Hematopoietic multipotent progenitor cell treated with erythropoietin and hydrocortisone succinate and interleukin-3 and kit ligand, for 8 days (in vitro differentiated cells): Measurements from ENCODE around the gene LRRTM2.
A peak's percentile ranks its signal among the peaks of the same experiment; 100 is the strongest.
"Not testable (repeated sequence)": the region's sequence is repeated elsewhere in the genome, so short reads cannot be mapped to it uniquely, and the experiment has no call there.

Source experiments
- DNase-seq: peaks from one replicate; pipeline ENCODE4 v3.0.0-alpha.2; 2015

LRRTM2 gene

DNA sequence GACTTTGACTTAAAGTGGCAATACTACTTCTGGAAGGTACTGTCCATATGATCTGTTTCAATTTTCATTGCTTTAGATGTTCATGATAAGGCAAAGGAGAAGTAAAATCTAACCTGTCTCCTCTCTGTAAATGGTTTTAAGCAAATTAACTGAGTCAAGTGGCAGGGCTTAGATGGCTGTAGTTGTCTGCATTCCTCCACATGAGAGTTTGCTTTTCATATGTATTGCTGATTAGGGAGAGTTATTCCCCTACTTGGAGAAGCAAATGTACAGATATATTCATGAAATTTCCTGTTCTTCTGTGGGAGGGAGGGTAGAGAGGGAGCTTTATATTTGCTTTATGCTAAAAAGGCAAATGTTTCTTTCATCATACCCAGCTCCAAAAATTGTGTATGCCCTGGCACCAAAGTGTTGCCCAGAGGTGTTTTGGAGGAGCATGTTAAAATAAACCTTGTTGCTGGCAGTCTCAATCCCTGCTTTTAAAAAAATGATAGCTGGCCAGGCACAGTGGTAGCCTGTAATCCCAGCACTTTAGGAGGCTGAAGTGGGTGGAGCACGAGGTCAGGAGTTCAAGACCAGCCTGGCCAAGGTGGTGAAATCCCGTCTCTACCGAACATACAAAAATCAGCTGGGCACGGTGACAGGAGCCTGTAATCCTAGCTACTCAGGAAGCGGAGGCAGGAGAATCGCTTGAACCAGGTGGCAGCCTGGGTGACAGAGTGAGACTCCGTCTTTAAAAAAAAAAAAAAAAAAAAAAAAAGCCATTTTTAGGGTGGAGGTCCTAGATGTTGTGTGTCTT lies 3.5 kb upstream of the LRRTM2 start:
- DNase-seq: no peak

DNA sequence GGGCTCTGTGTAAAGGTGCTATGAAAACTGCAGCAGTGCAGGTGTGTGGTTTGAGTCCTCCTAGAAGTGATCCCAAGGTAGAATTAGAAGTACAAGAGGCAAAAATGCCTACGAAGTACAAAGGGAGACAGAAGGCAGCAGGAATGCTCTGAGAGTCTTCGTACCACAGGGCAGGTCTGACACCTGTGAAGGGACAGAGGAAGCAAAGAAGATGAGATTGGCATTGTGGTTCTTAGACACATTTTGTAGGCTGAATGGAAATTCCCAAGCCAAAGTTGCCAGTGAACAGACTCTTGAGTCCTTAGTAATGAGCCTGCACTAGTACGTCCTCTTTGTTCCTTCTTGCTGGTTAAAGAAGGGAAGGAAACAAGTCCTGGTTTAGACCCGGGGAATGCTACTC lies 1.7 kb upstream of the LRRTM2 start:
- DNase-seq: no peak

DNA sequence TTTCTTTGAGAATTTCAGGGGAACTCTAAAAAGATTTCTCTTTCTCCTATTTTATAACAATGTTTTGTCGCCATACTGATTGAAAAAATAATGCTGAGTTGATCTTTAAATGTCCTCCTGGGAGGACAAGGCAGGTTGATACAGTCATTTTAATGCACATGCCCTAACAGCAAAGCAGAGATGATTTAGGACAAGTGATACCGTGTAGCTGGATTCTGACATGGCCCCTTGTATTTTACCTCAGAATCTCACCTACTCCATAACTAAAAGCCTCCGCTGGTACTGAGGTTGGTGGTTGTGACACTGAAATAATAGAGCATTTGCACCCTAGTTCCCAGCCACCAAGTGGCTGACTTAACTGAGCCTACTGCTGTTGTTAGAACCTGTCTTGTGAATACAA lies 811 bp upstream of the LRRTM2 start:
- DNase-seq: no peak

DNA sequence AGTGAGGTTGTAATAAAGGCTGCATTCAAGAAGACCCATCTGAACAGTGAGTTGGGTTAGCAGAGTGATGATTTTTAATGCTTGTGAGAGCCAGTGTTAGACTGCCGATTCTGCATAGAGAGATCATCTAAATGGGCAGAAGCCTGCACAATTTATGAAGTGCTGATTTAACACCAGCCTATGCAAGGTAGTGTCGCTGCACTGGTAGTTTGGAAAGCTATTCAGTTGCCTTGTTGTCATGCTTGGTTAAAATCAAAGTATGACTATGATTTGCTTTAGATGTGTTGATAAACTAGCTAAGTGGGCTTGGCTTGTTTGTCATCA lies 379 bp upstream of the LRRTM2 start:
- no peak for DNase-seq

DNA sequence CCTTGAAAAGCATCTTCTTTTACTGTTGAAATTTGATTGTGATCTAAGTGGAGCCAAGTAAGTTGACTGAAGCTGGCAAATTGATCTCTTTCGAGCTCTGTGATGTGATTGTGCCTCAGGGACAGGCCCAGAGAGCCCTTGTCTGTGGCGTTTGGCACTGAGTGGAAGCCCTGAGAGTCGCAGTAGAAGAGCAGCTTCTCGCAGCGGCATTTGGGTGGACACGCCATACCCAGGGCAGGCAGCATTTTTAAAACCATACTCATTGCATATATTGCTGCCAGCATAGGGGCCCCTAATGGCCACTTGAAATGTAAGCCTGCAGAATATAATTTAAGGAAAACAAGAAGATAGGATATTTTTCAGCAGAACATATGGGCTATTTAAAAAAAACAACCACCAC lies 894 bp downstream of the LRRTM2 start:
- no peak for DNase-seq

DNA sequence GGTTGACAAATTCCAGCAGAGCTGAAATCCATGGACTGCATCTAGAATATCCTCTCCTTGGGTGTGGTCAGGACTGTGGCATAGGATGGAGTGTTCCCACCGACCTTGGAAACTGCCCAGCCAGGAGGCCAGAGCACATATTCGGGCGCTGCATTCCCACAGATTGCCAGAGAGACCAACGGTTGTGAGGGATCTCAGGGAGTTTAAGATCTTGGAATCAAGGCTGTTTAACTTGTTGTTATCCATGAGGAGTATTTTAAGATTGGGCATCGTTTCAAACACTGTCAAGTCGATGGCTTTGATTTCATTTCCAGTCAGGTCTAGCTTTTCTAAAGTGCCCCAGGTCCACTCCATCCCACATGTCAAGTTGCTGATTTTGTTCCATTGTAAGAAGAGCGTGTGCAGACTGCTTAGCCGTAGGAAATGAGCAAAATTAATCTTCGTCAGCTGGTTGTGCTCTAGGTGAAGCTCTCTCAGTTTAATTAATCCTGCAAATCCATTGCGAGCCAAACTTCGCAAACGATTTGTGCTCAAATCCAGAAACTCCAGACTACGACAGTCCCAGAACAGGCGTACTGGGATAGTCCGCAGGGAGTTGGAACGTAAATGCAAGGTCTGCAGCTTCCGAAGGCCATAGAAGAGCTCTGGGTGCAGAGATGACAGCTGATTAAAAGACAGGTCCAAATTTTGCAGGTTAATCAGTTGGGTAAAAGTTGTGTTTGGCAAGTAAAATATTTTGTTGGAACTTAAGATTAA lies 1.5 kb downstream of the LRRTM2 start:
- DNase-seq: no peak

DNA sequence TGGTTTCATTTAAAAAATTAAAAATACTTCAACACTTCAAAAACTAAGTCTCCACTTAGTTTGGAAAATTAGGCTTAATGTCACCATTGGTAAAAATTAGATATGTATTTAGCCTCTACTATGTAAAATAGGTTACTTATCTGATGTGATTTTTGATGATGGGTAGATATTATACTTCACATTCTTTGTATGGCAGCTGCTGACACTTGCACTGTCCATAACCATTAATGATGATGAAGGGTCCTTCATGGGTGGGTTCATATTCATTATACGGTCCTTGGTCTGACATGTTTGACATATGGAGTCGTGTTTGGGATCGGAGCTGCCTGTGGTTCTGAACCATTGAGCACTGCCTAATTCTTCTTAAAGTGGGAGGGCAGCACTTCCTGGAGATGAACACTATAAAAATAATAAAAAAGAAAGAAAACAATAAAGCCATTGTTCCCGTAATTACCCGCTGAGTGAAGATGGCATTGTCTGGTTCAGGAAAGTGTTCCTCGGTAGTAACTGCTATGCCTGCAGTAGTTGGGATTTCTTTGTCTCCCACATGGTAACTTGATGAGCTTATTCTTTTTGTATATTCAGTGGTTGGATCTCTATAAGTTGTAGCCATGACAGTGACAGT lies 2.2 kb downstream of the LRRTM2 start:
- no peak for DNase-seq

DNA sequence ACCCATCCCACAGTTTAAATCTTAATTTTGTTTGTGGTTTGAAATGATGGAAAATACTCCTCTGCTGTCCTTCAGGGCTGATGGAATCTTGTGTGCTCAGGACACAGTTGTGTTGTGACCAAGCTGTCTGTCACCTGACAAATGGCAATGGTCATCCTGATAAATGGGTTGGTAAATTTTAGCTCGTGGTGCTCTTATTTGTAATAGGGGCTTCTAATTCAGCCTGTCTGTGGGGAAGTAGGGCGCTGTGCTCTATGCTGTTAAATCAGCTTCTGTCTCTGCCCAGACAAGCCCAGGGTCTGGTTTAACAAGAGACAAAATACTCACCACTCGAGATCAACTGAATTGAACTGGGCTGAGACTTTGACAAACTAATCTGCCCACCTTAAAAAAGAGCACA lies 4.5 kb downstream of the LRRTM2 start:
- DNase-seq: no peak

DNA sequence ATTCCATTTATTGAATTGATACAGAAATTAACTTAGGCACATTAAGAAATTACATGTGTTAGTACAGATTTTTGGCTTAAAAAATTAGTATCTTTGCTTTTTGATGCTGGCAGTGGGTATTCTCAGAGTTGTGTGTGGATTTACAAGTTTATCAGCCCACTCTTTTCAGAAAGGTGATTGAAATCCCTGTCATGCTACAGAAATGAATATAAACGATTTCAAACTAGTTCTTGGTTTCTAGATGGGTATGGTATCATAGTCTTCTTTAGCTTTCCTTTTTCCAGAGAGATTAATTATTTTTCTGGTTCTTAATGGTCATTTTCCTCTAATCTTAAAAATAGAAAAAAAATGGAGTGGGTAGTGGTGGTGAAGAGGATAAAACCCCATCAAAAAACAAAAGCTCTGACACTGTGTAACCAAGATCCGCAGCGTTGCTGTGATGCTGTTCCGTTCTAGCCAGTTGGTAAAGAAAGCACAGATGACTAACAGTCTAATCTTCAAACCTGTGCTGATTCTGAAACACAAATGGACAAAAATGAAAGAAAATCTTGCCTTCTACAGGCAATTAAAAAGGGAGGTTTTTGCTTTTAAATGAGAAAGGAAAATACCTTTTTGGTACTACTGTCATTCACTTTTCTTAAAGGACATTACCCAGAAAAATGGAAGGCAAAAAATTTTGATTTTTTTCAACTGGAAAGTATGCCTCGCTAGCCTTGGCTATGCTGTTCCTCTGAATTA lies 5.2 kb downstream of the LRRTM2 start:
- no peak for DNase-seq

DNA sequence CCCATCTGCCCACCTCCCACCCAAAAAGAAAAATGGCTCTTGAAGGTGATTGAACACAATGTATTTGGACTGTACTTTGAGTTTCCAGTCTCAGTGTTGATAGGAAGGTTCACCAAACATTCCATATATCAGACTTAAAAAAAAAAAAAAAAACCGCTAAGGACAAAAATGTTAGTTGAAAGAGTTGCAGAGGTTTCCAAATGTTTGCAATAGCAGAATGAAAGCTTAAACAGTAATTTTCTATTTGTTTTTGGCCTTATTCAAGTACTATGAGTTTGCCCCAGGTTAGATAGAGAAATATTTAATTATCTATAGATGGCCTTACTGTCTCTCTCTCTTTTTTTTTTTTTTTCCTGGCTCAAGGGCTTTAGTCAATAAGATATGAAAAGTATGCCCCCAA lies 6.1 kb downstream of the LRRTM2 start:
- DNase-seq: no peak

DNA sequence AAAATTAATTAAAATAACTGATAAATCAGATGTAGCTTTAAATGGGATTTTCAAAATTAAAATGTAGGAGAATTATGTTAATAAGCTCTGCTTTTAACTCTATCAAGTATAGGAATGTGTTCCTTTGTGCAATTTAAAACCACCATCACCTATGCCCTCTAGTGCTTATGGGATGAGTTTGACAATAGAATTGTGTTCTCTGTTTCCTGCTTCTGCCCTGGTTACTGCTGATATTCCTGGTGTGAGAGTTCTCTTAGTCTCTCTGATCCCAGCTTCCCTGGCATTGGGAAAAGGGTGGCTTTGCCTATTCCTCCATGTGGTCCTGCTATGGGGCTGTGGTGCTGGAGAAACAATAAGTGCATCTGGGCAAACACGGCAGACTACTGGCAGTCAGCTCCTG lies 8.1 kb downstream of the LRRTM2 start:
- DNase-seq: no peak

DNA sequence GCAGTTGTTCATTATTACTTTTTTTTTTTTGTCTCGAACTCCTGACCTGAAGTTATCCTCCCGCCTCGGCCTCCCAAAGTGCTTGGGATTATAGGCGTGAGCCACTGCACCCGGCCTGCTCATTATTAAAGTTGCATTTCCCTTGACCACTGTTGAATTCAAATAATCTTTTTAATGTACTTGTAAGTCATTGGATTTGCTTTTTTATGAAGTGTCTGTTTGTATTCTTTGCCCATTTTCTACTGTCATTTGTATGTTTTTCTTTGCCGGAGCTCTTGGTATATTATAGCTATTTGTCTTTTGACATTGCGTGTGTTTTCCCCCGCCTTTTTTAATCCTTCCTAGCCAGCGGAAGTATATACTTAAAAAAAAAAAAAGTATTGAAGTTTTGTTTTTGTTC lies 22.0 kb downstream of the LRRTM2 start:
- no peak for DNase-seq

DNA sequence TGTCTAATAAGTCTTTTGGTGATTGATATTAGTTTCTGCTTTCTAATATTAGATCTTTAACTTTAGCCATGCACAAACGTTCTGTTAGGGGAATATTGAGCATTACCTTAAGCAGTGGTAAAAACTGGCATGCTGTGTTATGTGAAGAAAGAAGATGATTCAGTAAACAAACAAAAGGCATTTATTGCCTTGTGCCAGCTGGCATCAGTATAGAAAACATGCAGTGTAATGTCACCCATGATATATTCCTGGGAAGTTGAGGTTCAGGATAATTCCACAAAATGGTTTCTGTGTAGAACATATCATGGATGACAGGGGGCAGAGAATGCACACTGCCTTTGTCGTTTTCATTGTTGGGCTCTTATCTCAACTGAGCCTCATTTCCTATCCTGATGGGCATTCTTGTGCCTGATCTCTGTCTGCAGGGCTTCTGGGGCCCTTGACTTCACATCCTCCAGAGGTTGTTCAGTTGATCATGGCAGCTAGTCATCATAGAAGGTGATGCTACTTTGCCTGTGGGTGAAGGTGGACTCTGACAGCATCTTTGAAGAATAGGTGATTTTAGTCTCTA lies 24.2 kb downstream of the LRRTM2 start:
- DNase-seq: peak; percentile 12

DNA sequence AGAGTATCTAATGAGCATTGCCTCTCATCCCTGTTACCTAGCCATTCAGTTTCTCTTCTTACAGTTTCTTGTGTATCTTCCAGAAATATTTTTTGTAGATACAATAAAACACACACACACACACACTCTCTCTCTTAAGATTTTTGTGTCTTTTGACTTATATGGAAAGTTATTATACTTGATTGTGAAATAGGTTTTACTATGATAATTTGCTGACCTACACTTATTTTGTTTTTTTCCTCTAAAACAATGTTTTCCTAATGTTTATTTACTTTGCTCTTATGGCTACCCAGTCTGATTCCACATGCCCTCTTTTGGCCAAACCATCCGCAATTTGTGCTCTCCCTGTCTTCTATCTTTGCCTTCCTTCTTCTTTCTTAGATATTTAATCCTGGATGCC lies 25.3 kb downstream of the LRRTM2 start:
- no peak for DNase-seq

DNA sequence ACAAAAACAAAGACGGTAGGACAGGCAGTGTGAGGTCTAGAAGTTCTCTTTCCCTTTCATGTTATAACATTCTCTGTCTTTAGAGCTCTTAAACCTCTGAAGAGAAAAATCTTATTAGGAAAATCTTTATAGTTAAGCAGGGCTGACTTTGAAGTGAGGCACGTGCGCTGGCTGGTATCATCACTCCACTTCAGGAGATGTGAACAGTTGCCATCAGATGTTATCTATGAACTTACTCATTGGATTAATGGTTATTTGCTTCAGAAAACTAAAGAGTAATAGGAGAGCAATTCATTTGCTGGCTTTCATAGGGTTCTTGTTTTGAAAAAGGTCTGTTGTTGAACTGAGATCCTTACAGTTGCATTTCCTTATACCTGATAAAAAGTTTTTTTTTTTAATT lies 25.7 kb downstream of the LRRTM2 start:
- DNase-seq: peak; percentile 19

DNA sequence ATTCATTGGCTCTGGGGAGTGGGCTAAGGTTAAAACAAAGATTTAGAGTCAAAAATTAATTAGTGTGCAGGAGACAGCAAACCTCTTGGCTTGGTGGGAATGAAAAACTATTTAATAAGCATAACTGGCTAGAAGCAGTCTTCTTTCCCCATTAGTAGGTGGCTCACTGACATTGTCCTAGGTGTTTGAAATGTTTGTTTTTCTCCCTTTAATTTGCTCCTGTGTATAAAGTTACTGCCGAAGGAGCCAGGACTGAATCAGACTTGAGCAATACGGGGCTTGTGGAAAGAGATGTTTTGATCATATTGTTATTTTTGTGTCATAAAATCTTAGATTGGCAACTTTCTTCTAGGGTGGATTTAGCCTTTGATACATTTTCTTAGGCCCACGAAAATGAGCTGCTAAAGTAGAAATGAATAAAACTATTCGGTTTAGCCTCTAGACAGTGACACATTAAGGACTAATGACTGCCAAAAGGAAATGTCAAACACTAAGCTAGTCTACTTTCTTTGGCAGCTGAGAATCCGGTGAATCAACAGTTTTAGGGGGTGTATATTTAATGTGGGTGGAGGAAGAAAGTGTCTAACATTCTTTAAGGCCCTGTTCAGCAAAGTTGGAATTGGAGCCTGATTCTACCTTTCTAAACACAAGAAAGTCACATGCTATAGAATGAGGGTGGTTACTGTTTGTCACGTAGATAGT lies 30.2 kb downstream of the LRRTM2 start:
- no peak for DNase-seq

DNA sequence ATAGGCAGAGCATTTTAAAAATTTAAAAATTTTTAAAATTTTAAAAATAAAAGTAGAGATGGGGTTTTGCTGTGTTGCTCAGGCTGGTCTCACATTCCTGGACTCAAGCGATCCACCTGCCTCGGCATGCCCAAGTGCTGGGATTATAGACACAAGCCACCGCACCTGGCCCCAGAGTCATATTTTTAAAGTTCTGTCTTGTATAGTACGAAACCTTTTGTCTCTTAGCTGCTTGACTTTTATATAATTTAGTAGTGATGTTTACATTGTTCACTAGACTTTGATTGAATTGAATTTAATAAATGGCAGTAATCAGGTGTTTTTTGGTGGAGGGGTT lies 31.0 kb downstream of the LRRTM2 start:
- DNase-seq: no peak

DNA sequence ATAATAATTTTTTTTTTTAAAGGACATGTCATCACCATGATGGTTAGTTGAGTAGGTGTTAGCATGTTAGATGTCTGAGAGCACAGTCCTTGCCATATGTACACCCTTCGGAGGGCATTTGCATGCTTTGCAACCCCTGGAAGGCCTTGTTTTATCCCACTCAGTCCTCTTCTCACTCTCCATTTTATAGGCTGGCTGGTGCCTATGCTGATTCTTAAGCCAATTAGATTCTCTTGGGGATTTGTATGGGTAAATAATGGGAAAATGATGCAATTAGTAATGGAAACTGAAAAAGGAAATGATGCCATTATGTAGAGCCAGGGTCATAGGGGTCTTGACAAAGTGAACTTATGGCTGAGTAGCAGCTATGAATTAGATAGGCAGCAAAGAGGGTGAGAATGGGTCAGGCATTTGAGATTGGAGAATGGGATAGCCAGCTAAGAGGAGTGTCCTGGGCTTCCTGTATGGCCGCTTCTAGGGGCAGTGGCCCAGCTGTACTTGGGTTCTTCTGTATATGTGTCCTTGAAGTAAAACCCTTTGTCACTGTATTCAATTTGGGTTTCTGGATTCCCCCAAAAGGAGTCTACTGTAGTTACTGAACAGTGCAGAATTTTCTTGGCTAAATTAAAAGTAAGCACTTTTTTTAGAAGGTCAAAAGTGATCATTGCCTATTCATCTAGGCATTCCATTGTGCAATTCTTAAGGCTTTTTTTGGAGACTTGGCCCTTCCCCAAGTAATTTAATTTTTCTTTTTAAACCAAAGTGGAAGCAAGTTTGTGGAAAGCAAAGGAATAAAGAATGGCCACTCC lies 31.6 kb downstream of the LRRTM2 start:
- DNase-seq: no peak

DNA sequence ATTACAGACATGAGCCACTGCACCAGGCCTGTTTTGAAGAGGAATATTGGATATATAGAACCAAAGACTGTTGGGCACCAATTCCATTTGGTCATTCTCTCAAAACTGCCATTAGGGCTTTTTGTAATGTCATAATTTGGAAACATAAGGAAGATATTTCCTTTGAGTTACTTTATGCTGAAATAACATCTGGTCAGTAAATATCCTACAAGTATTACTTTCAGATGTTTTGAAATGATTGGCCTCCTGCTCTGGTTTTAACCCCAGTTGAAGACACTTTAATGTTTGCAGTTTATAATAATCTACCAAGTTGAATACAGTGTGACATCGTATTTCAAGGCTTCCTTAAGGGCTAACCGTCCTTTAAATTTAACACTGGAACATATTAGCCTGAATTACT lies 33.6 kb downstream of the LRRTM2 start:
- no peak for DNase-seq

DNA sequence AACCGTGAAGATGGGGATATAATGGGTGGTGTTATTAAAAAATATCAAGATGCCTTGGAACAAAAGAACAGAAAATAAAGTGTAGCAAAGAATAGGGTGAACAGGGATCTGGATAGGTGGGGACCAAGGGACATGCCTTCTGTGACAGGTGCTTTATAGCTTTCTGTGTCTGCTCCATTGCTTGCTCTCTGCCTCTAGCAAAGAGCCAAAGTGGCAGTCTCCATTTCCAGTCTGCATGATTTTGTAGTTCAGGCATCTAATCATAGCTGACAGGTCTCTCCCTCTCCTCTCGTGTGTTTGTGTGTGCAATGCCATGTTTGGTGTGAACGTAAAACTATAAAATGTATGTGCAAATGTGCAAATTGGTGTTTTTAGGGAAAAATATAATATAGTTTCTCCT lies 35.0 kb downstream of the LRRTM2 start:
- DNase-seq: no peak

DNA sequence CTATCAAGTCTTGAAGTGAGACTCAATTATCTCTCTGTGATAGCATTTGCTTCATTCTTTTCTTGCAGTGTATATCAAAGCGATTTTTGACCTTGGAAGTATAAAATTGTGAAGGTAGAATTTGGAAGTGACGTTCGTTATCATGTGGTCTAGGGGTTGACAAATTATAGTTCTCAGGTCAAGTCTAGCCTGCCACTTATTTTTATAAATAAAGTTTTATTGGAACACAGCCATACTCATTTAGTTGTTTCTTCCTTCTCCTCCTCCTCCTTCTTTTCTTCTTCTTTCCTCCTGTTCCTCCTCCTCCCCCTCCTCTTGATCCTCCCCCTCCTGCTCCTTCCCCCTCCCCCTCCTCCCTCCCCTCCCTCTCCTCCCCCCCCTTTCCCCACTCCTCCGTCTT lies 38.0 kb downstream of the LRRTM2 start:
- no peak for DNase-seq

DNA sequence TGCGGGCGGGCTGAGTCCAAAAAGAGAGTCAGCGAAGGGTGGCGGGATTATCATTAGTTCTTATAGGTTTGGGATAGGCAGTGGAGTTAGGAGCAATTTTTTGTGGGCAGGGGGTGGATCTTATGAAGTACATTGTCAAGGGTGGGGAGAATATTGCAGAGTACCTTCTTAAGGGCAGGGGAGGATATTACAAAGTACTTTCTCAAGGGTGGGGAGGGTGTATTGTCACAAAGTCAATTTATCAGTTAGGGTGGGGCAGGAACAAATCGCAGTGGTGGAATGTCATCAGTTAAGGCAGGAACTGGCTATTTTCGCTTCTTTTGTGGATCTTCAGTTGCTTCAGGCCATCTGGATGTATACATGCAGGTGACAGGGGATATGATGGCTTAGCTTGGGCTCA lies 40.3 kb downstream of the LRRTM2 start:
- not testable (repeated sequence) for DNase-seq
